ENCODE results near the gene SYNJ2BP. TPM values are rescaled to one million over a fixed set of nuclear protein-coding genes. Genes with fewer than 3 reads are reported as not detected.

Gene SYNJ2BP
- total RNA-seq, 1 donor from 2014 or later: 55.9 TPM

- DNase-seq (ENCODE audit: missing footprints) (no peak), ATAC-seq (no peak)
- intact Hi-C loops (cut with DNase I): no loop called here
Measured at GRCh38 chr14:70398280-70398679, 18.6 kb downstream of the SYNJ2BP start.

- intact Hi-C loops (cut with DNase I): no loop called here
- DNase-seq (ENCODE audit: missing footprints) (no peak), ATAC-seq (peak; percentile 26)
Measured at GRCh38 chr14:70397746-70398145, 19.1 kb downstream of the SYNJ2BP start.

- no peak for ATAC-seq
- intact Hi-C loops (cut with DNase I): no loop called here
- DNase-seq (ENCODE audit: missing footprints): no peak
Measured at GRCh38 chr14:70394674-70395306, 22.1 kb downstream of the SYNJ2BP start.

GRCh38 chr14:70392676-70393075 lies 24.2 kb downstream of the SYNJ2BP start:
- intact Hi-C loops (cut with DNase I): no loop called here
- ATAC-seq: no peak

GRCh38 chr14:70391493-70392391 lies 25.1 kb downstream of the SYNJ2BP start:
- ATAC-seq (no peak), DNase-seq (ENCODE audit: missing footprints) (no peak)
- intact Hi-C loops (cut with DNase I): no loop called here

More at GRCh38 chr14:70392676-70393075, 24.2 kb downstream of the SYNJ2BP start:
- no peak for DNase-seq (ENCODE audit: missing footprints)

- no peak for DNase-seq (ENCODE audit: missing footprints)
- no peak for ATAC-seq
- intact Hi-C loops (cut with DNase I): no loop called here
Measured at GRCh38 chr14:70382536-70382935, 34.4 kb downstream of the SYNJ2BP start.

GRCh38 chr14:70380824-70381223 lies 36.1 kb downstream of the SYNJ2BP start:
- ATAC-seq: no peak
- DNase-seq (ENCODE audit: missing footprints): no peak
- intact Hi-C loops (cut with DNase I): no loop called here

GRCh38 chr14:70378696-70379095 lies 38.2 kb downstream of the SYNJ2BP start:
- no peak for ATAC-seq
- intact Hi-C loops (cut with DNase I): no loop called here
- no peak for DNase-seq (ENCODE audit: missing footprints)

Other genes with a start within 250 kb of the SYNJ2BP start
- gene SLC8A3, start 228.1 kb downstream of the SYNJ2BP start, total RNA-seq: 0.14 TPM
- gene COX16, start 57.4 kb downstream of the SYNJ2BP start, total RNA-seq: 40.3 TPM
- gene ADAM21, start 35.1 kb upstream of the SYNJ2BP start, total RNA-seq: 0.38 TPM
- gene ADAM20, start 117.9 kb upstream of the SYNJ2BP start, total RNA-seq: 0.35 TPM
- 16.7 TPM for gene MED6, start 183.6 kb upstream of the SYNJ2BP start, total RNA-seq
- gene TTC9, start 224.8 kb upstream of the SYNJ2BP start, total RNA-seq: 0.70 TPM